Bronchial epithelial cell (primary cell): ENCODE measurements around the gene CD207. TPM values are rescaled to one million over a fixed set of nuclear protein-coding genes. Genes with fewer than 3 reads are reported as not detected.
"Not testable (repeated sequence)": the region's sequence is repeated elsewhere in the genome, so short reads cannot be mapped to it uniquely, and the experiment has no call there.

Experiments
- DNase-seq: peaks from one replicate; pipeline ENCODE4 v3.0.0-alpha.2; 2010; ENCODE audit warnings: low read depth
- FAIRE-seq: peaks from 2 replicates; lab custom pipeline; 2011; peaks lifted over from hg19 to GRCh38; lab: Jason Lieb, UNC
- H3K27me3 ChIP-seq: 2 replicates; pipeline ENCODE4 v1.5.1; 2011; ENCODE audit warnings: low read length; ENCODE audit not compliant: control insufficient read depth, insufficient read depth
- H3K36me3 ChIP-seq: 2 replicates; pipeline ENCODE4 v1.5.1; 2011; ENCODE audit warnings: low read length; ENCODE audit not compliant: control insufficient read depth, insufficient read depth
- H3K4me3 ChIP-seq: 2 replicates; pipeline ENCODE4 v1.5.1; 2011; ENCODE audit warnings: mild to moderate bottlenecking, low read depth, low read length, control low read depth
- CTCF ChIP-seq: IDR thresholded peaks from 2 replicates; pipeline ENCODE4 v1.5.1; 2011; ENCODE audit warnings: mild to moderate bottlenecking, moderate library complexity, low read length, control low read depth, inconsistent platforms; ENCODE audit not compliant: insufficient read depth, severe bottlenecking
- total RNA-seq: library from RNA; depleted of rRNA; stranded (reverse); fragments of >200 nt; gene quantifications from 2 replicates; pipeline ENCODE4 v1.2.1, GENCODE V29; 2014

Gene CD207
- total RNA-seq, result not detected in 2 replicates

GRCh38 chr2:70835643-70836042, at the start of gene CD207:
CD207 (minus strand) TSS chr2:70835816; CDS start chr2:70835776, 40 bp downstream.
- Histone ChIP-seq H3K27me3 (peaks cover 2% of the 10 kb centered on the region), H3K36me3 (no peaks in the 10 kb centered on the region), H3K4me3 (no peak within 1 kb of the TSS)
- DNase-seq, result no peak
- FAIRE-seq, result peak; percentile 62
- no peak for TF ChIP-seq CTCF

- FAIRE-seq, H3K4me3 ChIP-seq, H3K27me3 ChIP-seq, DNase-seq, H3K36me3 ChIP-seq: not testable (repeated sequence)
These were observed 42.9 kb upstream of the CD207 start for GRCh38 chr2:70878543-70878942.

- not testable (repeated sequence) for DNase-seq, H3K27me3 ChIP-seq, FAIRE-seq, H3K36me3 ChIP-seq, H3K4me3 ChIP-seq
These were observed 40.5 kb upstream of the CD207 start for GRCh38 chr2:70876138-70876537.

- no peak overlapping the region for H3K4me3 ChIP-seq
- DNase-seq (no peak), FAIRE-seq (no peak)
- no peaks in the 10 kb centered on the region for H3K36me3 ChIP-seq
- TF ChIP-seq CTCF, result no peak
- H3K27me3 ChIP-seq, result peaks cover 1% of the 10 kb centered on the region
These were observed 37.9 kb upstream of the CD207 start for GRCh38 chr2:70873541-70873940.

GRCh38 chr2:70871398-70872211, 36.0 kb upstream of the CD207 start:
- no peaks in the 10 kb centered on the region for H3K36me3 ChIP-seq
- no peak overlapping the region for H3K4me3 ChIP-seq
- H3K27me3 ChIP-seq, result peaks cover 1% of the 10 kb centered on the region
- peak; percentile 94 for TF ChIP-seq CTCF
- FAIRE-seq (peak; percentile 64), DNase-seq (peak; percentile 60)

- Histone ChIP-seq H3K36me3 (no peaks in the 10 kb centered on the region), H3K4me3 (no peak overlapping the region), H3K27me3 (peaks cover 1% of the 10 kb centered on the region)
- TF ChIP-seq CTCF, result no peak
- FAIRE-seq (no peak), DNase-seq (no peak)
These were observed 35.2 kb upstream of the CD207 start for GRCh38 chr2:70870790-70871189.
